NOMO-1 treated with DMSO at 0.1 percent for 48 hours (cell line): ENCODE data around the gene OR52A5.
"Not testable (repeated sequence)": the region's sequence is repeated elsewhere in the genome, so short reads cannot be mapped to it uniquely, and the experiment has no call there.

Experiments used
- DNase-seq: peaks from one replicate; lab custom pipeline; 2025; ENCODE audit not compliant: unreplicated experiment; lab: John Stamatoyannopoulos, UW

Gene OR52A5

GRCh38 chr11:5137996-5138395 is at the start of gene OR52A5:
TSS of gene OR52A5 (minus strand) at chr11:5138356. CDS start at chr11:5132642, 5,714 bp downstream.
- DNase-seq: no peak

DNA sequence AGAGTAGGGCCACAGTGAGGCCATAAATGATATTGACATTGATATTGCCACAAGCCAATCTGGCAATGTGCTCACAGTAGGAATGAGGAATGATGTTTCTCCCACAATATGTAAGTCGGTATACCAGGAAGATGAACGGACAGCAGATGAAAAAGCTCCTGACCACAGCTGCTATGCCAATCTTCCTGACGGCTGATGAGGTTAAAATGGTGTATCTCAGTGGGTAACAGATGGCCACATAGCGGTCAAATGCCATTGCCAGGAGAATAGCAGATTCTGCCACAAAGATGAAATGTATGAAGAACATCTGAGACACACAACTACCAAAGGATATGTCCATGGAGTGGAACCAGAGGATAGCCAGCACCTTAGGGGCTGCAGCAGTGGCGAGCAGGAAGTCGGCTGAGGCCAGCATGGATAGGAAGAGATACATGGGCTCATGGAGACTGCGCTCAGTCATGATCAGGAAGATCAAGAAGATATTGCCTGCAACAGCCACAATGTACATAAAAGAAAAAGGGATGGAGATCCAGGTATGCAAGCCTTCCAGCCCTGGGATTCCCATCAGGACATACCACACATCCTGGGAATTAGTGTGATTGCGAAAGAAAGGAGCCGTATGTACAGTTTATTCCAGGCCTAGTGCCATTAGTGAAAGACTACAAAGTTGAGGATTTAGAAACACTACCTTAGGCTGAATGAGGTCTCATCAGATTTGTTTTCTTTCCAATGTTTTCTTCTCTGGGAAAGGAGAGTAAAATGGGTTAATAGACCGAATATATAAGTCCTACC is 40.1 kb upstream of the OR52A5 start:
- no peak for DNase-seq

DNA sequence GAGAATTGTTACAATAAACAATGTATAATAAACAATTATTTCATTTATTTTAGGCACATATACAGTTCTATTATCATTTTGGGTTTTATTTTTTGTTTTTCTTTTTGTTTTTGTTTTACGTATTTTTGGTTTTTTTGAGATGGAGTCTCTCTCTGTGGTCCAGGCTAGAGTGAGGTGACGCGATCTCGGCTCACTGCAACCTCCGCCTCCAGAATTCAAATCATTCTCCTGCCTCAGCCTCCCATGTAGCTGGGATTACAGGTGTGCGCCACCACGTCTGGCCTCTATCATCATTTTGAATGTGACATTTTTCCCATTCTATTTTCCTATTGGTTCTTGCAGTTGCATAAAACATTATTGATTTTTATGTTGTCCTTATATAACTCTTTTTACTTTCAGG is 36.8 kb upstream of the OR52A5 start:
- DNase-seq: no peak

GRCh38 chr11:5171856-5172255 is 33.7 kb upstream of the OR52A5 start:
- DNase-seq: no peak

GRCh38 chr11:5165898-5166297 is 27.7 kb upstream of the OR52A5 start:
- DNase-seq: not testable (repeated sequence)

GRCh38 chr11:5164807-5165206 is 26.7 kb upstream of the OR52A5 start:
- DNase-seq: not testable (repeated sequence)

DNA sequence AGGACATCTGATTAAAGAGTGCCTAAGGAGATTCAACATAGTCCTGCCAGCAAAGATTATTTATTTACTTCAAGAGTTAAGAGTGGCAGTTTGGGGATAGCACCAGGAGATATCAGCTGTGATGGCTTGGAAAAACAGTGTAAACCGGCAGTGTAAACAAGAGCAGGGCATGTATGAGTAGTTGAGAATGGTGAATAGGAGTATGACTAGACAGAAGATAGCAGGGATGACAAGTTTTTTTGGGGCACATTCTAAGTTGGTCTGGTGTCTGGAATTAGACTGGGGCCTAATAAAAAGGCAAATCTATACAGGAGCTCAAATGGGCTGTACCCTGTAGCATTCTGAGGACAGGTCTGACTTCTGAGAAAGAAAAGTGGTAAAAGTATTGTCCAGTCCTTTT is 22.9 kb upstream of the OR52A5 start:
- not testable (repeated sequence) for DNase-seq

GRCh38 chr11:5160217-5160616 is 22.1 kb upstream of the OR52A5 start:
- not testable (repeated sequence) for DNase-seq

- no peak for DNase-seq
Measured at GRCh38 chr11:5159806-5160205, 21.6 kb upstream of the OR52A5 start.

GRCh38 chr11:5154657-5155056 is 16.5 kb upstream of the OR52A5 start, which contains the start of gene OR52A1:
TSS of gene OR52A1 (minus strand) at chr11:5154757. CDS start at chr11:5152369, 2,388 bp downstream.
- no peak for DNase-seq

DNA sequence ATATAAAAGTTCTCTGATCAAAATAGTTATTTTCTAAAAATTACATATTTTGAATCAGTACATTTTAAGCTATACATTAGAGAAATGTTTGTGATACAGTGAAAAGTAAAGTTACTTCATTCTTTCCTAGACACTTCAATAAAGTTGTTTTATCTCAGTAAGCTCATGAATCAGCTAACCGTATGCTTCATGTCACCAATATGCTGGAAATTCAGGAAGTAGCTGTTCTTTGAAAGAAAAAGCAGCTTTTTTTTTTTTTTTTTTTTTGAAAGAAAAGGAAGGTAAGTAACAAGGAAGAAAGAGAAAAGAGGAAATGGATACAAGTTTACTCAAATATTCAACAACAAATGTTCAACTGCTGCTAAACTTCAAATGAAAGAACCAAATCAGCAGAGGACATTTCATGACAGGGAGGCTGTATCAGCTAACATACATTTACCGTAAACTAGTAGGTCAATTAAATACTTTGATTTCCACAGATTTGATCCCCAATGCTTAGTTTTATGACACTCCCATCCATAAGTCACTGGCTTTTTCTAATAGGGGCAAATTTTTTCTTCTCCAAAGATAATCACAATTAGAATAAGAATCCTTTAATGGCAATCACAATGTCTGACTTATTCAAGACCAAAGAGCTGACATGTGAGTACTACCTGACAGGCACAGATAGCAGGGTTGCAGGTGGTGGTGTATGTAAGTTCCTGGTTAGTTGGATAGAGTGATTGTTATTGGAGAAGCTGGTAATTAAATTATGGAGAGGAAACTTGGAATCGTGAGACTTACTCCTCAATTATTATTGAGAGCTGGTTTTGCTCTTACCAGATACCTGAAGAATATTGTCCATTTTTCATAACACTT is 15.6 kb upstream of the OR52A5 start:
- DNase-seq: no peak

DNA sequence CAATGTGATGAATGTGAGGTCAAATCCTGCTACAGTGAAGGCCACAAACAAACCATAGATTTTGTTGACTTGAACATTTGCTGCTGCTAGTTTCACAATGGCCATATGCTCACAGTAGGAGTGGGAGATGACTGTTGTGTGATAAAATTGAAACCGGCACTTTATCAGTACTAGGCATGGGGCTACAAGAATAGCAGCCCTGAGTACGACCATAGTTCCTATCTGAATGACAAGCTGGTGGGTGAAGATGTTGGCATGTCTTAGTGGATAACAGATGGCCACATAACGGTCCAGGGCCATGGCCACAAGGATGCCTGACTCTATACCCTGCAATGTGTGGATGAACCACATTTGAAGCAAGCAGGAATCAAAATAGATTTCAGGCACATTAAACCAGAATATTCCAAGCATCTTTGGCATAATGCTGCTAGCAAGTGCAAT is 13.6 kb upstream of the OR52A5 start:
- DNase-seq: no peak

- not testable (repeated sequence) for DNase-seq
Measured at GRCh38 chr11:5144206-5144605, 6.0 kb upstream of the OR52A5 start.

DNA sequence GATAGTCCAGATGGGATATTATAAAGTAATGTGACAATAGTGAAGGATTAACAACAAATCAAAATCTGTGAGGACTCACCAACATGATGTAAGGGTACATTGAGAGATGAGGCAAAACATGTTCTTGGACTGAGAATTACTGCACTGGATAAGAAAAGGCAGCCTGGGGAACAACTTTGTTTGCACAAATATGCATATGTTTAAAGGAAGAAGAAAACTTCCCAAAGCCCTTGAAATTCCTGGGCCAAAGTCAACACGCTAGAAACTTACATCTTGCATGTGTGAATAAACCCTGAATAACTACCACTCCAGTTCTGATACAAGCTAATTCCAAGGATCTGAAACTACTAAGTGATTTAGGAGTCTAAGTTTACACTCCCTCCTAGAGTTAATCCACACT is 1.1 kb downstream of the OR52A5 start:
- no peak for DNase-seq

DNA sequence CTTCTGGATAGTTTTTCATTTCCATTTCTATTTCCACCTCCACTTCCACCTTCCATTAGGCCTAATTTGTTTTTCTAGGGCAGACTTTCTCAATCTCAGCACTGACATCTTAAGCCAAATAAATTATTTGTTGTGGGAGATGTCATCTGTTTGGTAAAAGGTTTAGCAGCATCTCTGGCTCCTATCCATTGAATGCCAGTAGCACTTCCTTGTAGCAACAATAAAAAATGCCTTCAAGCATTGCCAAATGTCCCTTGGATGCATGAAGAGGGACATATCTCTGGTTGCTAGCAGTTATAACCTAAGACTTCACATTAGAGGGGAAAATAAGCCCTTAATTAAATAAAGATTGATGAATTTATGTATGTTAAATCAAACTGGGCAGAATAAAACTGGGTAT is 1.9 kb downstream of the OR52A5 start:
- no peak for DNase-seq

GRCh38 chr11:5131584-5132335 is 6.4 kb downstream of the OR52A5 start:
- no peak for DNase-seq

- no peak for DNase-seq
Measured at GRCh38 chr11:5129457-5129877, 8.7 kb downstream of the OR52A5 start.

DNA sequence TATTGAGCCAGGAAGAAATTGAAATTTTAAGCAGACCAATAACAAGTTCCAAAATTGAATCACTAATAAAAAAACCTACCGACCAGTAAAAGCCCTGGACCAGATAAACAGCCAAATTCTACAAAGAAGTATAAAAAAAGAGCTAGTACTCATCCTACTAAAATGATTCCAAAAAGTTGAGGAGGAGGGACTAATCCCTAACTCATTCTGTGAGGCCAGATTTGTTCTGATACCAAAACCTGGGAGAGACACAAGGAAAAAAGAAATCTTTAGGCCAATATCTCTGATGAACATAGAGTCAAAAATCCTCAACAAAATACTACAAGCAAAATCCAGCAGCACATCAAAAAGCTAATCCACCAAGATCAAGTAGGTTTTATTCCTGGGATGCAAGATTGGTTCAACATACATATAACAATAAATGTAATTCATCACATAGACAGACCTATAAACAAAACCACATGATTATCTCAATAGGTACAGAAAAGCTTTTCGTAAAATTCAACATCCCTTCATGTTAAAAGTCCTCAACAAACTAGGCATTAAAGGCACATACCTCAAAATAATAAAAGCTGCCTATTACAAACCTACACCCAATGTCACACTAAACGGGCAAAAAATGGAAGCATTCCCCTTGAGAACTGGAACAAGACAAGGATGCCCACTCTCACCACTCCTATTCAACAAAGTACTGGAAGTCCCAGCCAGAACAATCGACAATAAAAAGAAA is 13.1 kb downstream of the OR52A5 start:
- DNase-seq: no peak

DNA sequence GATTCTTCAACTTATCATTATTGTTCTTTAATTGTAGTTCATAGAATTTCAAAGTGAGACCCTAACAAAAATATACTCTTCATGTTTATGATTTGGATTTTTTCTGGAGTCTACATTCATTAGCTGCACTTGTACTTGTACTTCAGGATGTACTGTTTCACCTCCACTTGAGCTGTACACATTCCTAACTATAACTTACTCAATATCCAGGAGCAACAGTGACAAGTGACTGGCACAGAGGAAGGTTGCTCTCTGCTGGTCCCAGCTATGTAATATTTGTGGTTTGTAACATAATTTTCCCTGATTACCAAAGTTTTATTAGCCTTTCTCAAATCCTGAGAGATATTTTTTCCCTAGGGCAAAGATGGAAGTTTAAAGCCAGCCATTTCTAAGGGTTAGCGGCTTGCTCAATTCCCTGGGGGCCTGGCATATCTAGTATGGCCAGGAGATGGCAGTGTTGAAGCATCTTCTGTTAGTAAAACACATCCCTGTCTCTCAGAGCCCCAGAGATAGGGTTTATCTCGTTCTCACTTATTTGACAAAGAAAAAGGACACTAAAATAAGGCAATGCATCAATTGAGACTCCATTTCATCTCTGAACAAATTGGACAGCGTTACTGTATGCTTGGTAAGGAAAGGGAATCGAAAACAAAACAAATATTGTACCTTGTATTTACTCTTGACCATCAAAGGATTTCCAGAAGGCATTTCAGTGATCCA is 14.2 kb downstream of the OR52A5 start:
- peak; percentile 46 for DNase-seq

DNA sequence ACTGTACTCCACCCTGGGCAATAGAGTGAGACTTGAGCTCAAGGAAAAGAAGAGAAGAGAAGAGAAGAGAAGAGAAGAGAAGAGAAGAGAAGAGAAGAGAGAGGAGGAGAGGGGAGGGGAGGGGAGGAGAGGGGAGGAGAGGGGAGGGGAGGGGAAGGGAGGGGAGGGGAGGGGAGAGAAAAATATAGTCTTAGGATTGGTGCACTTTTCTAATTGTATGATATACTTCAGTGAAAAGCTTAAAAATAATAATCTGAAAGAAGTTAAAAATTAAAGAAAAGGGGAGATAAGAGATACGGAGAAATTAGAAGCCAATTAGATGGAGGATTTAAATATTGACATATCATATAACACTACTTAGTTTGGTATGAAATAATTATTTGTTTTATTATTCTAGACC is 19.3 kb downstream of the OR52A5 start:
- no peak for DNase-seq
